Neural cell (in vitro differentiated cells): ENCODE results near the gene NUPR2. TPM values are rescaled to one million over a fixed set of nuclear protein-coding genes. Genes with fewer than 3 reads are reported as not detected.
"Not testable (repeated sequence)": the region's sequence is repeated elsewhere in the genome, so short reads cannot be mapped to it uniquely, and the experiment has no call there.

Experiments used
- H2AFZ ChIP-seq: fragments of 200-600, 300-800 bp; sonication (generic), shearing (Covaris generic); 2 replicates; pipeline ENCODE4 v1.6.0; 2014; ENCODE audit warnings: low read depth, mild to moderate bottlenecking, antibody characterized with exemption, low read length, moderate library complexity
- H3F3A ChIP-seq: fragments of 200-600 bp; shearing (Covaris generic); 2 replicates; pipeline ENCODE4 v1.6.1; 2016; ENCODE audit warnings: mild to moderate bottlenecking, moderate library complexity, mixed read lengths, antibody characterized with exemption, low read length; ENCODE audit not compliant: insufficient read depth, poor library complexity, severe bottlenecking
- H3K27ac ChIP-seq: fragments of 200-600, 300-800 bp; sonication (generic), shearing (Covaris generic); 2 replicates; pipeline ENCODE4 v1.5.1; 2014; ENCODE audit warnings: mild to moderate bottlenecking, low read length, moderate library complexity
- H3K27me3 ChIP-seq: fragments of 300-800, 200-600 bp; sonication (generic), shearing (Covaris generic); 2 replicates; pipeline ENCODE4 v1.6.0; 2014; ENCODE audit warnings: mild to moderate bottlenecking, low read depth, low read length, moderate library complexity; ENCODE audit not compliant: insufficient read depth
- H3K36me3 ChIP-seq: fragments of 300-800, 200-600 bp; sonication (generic), shearing (Covaris generic); 2 replicates; pipeline ENCODE4 v1.5.1; 2014; ENCODE audit warnings: mild to moderate bottlenecking, antibody characterized with exemption, low read length, moderate library complexity; ENCODE audit not compliant: insufficient read depth
- H3K4me2 ChIP-seq: fragments of 300-800, 200-600 bp; sonication (generic), shearing (Covaris generic); 2 replicates; pipeline ENCODE4 v1.6.0; 2014; ENCODE audit warnings: mild to moderate bottlenecking, low read length
- H3K4me3 ChIP-seq: fragments of 300-800, 200-600 bp; sonication (generic), shearing (Covaris generic); 2 replicates; pipeline ENCODE4 v1.5.1; 2014; ENCODE audit warnings: mild to moderate bottlenecking, low read length, moderate library complexity
- H3K79me2 ChIP-seq: fragments of 200-600 bp; shearing (Covaris generic); replicated peaks from 2 replicates; pipeline ENCODE4 v1.6.0; 2014; ENCODE audit warnings: mild to moderate bottlenecking, low read length, moderate library complexity; ENCODE audit not compliant: insufficient read depth
- H3K9ac ChIP-seq: fragments of 300-800, 200-600 bp; sonication (generic), shearing (Covaris generic); 2 replicates; pipeline ENCODE4 v1.6.1; 2016; ENCODE audit warnings: mild to moderate bottlenecking, low read length, mixed read lengths
- H3K9me2 ChIP-seq: fragments of 200-600 bp; shearing (Covaris generic); 2 replicates; pipeline ENCODE4 v1.6.1; 2016; ENCODE audit warnings: mild to moderate bottlenecking, low read length, mixed read lengths; ENCODE audit not compliant: insufficient read depth
- H3K9me3 ChIP-seq: fragments of 200-600, 300-800 bp; sonication (generic), shearing (Covaris generic); 2 replicates; pipeline ENCODE4 v1.6.1; 2016; ENCODE audit warnings: mild to moderate bottlenecking, mixed run types, low read length, moderate library complexity, mixed read lengths
- H4K20me1 ChIP-seq: fragments of 200-600 bp; shearing (Covaris generic); 2 replicates; pipeline ENCODE4 v1.6.1; 2016; ENCODE audit warnings: mild to moderate bottlenecking, mixed run types; ENCODE audit not compliant: insufficient read depth
- EP300 ChIP-seq: fragments of 450-650 bp; conservative IDR thresholded peaks from 2 replicates; pipeline ENCODE4 v1.6.1; 2014; ENCODE audit warnings: antibody characterized with exemption, mild to moderate bottlenecking, moderate library complexity; ENCODE audit not compliant: poor library complexity, severe bottlenecking
- EZH2 ChIP-seq: fragments of 200-600, 300-800 bp; shearing (Covaris generic), sonication (generic); IDR thresholded peaks from 2 replicates; pipeline ENCODE4 v1.6.1; 2014; ENCODE audit warnings: antibody characterized with exemption, low read length, borderline replicate concordance, mild to moderate bottlenecking; ENCODE audit not compliant: insufficient read depth, poor library complexity, severe bottlenecking
- MXI1 ChIP-seq: fragments of 450-650 bp; conservative IDR thresholded peaks from 2 replicates; pipeline ENCODE4 v1.6.1; 2014; ENCODE audit warnings: antibody characterized with exemption, mild to moderate bottlenecking; ENCODE audit not compliant: poor library complexity, severe bottlenecking
- POLR2AphosphoS5 ChIP-seq: IDR thresholded peaks from 2 replicates; pipeline ENCODE4 v1.6.1; 2012
- RAD21 ChIP-seq: fragments of 450-650 bp; conservative IDR thresholded peaks from 2 replicates; pipeline ENCODE4 v1.6.1; 2014; ENCODE audit warnings: antibody characterized with exemption, mild to moderate bottlenecking, moderate library complexity
- SMC3 ChIP-seq: fragments of 450-650 bp; conservative IDR thresholded peaks from 2 replicates; pipeline ENCODE4 v1.6.1; 2014; ENCODE audit warnings: antibody characterized with exemption, mild to moderate bottlenecking, moderate library complexity; ENCODE audit not compliant: poor library complexity
- TAF1 ChIP-seq: IDR thresholded peaks from 2 replicates; pipeline ENCODE4 v1.6.1; 2012; ENCODE audit warnings: low read depth
- polyA plus RNA-seq: library from polyadenylated mRNA; depleted of rRNA; stranded (reverse); fragments of >200 nt; gene quantifications from 2 replicates; pipeline ENCODE4 v1.2.3, GENCODE V29; 2014
- TF ChIP-seq, protein P1 (sequence below): fragments of 450-650 bp; IDR thresholded peaks from 2 replicates; pipeline ENCODE4 v1.5.1; 2014; ENCODE audit warnings: antibody characterized with exemption, mild to moderate bottlenecking, moderate library complexity; ENCODE audit not compliant: poor library complexity, severe bottlenecking
- TF ChIP-seq, protein P2 (sequence below): IDR thresholded peaks from 2 replicates; pipeline ENCODE4 v1.6.1; 2012; ENCODE audit warnings: borderline replicate concordance

NUPR2 gene
- polyA plus RNA-seq, 1 donor from 2014 or later, result not detected

DNA sequence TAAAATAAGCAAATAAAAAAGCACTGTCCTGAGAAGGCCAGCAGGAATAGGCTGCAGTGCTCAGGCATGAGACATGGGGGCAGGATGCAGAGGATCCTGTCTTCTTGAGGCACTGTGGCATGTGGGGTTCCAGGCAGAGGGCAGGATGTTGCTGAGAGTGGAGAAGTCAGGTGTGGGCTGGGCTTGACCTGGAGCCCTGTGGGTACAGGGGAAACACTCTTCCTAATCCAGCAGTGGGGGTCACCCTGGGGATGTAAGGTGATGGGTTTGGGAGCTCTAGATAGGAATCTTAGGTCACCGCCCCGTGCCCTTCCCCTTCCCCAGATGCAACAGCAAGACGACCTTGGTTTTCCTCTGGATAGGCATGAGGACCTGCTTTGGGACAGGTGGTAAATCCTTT is 38.5 kb downstream of the NUPR2 start:
- Histone ChIP-seq H4K20me1 (no peaks in the 10 kb centered on the region), H3K9ac (no peak overlapping the region), H3K27ac (no peak overlapping the region), H3F3A (no peaks in the 10 kb centered on the region), H3K9me3 (no peaks in the 10 kb centered on the region), H3K4me2 (no peak overlapping the region), H3K79me2 (no peaks in the 10 kb centered on the region), H3K27me3 (no peaks in the 10 kb centered on the region), H3K36me3 (no peaks in the 10 kb centered on the region), H3K4me3 (no peak overlapping the region), H3K9me2 (no peaks in the 10 kb centered on the region), H2AFZ (no peak overlapping the region)
- TF ChIP-seq SMC3, result no peak
- TF ChIP-seq EZH2, result no peak
- TF ChIP-seq POLR2AphosphoS5, result no peak
- TF ChIP-seq TAF1, result no peak
- TF ChIP-seq MXI1, result no peak
- no peak for TF ChIP-seq RAD21
- TF ChIP-seq, protein P1, sequence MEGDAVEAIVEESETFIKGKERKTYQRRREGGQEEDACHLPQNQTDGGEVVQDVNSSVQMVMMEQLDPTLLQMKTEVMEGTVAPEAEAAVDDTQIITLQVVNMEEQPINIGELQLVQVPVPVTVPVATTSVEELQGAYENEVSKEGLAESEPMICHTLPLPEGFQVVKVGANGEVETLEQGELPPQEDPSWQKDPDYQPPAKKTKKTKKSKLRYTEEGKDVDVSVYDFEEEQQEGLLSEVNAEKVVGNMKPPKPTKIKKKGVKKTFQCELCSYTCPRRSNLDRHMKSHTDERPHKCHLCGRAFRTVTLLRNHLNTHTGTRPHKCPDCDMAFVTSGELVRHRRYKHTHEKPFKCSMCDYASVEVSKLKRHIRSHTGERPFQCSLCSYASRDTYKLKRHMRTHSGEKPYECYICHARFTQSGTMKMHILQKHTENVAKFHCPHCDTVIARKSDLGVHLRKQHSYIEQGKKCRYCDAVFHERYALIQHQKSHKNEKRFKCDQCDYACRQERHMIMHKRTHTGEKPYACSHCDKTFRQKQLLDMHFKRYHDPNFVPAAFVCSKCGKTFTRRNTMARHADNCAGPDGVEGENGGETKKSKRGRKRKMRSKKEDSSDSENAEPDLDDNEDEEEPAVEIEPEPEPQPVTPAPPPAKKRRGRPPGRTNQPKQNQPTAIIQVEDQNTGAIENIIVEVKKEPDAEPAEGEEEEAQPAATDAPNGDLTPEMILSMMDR, result no peak
- TF ChIP-seq, protein P2, sequence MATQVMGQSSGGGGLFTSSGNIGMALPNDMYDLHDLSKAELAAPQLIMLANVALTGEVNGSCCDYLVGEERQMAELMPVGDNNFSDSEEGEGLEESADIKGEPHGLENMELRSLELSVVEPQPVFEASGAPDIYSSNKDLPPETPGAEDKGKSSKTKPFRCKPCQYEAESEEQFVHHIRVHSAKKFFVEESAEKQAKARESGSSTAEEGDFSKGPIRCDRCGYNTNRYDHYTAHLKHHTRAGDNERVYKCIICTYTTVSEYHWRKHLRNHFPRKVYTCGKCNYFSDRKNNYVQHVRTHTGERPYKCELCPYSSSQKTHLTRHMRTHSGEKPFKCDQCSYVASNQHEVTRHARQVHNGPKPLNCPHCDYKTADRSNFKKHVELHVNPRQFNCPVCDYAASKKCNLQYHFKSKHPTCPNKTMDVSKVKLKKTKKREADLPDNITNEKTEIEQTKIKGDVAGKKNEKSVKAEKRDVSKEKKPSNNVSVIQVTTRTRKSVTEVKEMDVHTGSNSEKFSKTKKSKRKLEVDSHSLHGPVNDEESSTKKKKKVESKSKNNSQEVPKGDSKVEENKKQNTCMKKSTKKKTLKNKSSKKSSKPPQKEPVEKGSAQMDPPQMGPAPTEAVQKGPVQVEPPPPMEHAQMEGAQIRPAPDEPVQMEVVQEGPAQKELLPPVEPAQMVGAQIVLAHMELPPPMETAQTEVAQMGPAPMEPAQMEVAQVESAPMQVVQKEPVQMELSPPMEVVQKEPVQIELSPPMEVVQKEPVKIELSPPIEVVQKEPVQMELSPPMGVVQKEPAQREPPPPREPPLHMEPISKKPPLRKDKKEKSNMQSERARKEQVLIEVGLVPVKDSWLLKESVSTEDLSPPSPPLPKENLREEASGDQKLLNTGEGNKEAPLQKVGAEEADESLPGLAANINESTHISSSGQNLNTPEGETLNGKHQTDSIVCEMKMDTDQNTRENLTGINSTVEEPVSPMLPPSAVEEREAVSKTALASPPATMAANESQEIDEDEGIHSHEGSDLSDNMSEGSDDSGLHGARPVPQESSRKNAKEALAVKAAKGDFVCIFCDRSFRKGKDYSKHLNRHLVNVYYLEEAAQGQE, result no peak
- no peak for TF ChIP-seq EP300

DNA sequence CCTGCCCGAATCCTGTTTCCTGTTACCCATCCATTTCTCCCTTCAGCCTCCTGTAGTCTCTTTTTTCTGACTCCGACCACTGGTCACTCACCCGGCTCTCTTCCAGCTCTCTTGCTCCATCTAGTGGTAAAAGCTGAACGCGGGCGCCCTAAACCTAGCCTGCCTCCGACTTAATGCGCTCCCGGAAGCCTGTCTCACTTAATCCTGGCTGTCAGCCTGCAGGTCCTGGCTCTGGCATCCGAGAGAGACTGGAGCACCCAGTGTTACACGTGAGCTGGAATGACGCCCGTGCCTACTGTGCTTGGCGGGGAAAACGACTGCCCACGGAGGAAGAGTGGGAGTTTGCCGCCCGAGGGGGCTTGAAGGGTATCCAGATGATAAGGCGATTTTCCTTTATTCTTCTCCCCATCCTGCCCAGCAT is 41.8 kb downstream of the NUPR2 start:
- no peaks in the 10 kb centered on the region for H3K9me3 ChIP-seq
- H3K9me2 ChIP-seq, result no peaks in the 10 kb centered on the region
- no peaks in the 10 kb centered on the region for H3F3A ChIP-seq
- H3K4me2 ChIP-seq, result no peak overlapping the region
- no peak overlapping the region for H2AFZ ChIP-seq
- no peak overlapping the region for H3K9ac ChIP-seq
- H3K79me2 ChIP-seq, result no peaks in the 10 kb centered on the region
- H3K36me3 ChIP-seq, result no peaks in the 10 kb centered on the region
- no peak overlapping the region for H3K4me3 ChIP-seq
- H3K27ac ChIP-seq, result no peak overlapping the region
- no peaks in the 10 kb centered on the region for H3K27me3 ChIP-seq
- TF ChIP-seq, protein P2, result no peak
- no peak for TF ChIP-seq EZH2
- TF ChIP-seq MXI1, result no peak
- TF ChIP-seq EP300, result no peak
- no peak for TF ChIP-seq POLR2AphosphoS5
- TF ChIP-seq RAD21, result peak; percentile 73
- TF ChIP-seq SMC3, result peak; percentile 80
- no peak for TF ChIP-seq TAF1
- TF ChIP-seq, protein P1, result peak; percentile 81
- H4K20me1 ChIP-seq, result no peaks in the 10 kb centered on the region

DNA sequence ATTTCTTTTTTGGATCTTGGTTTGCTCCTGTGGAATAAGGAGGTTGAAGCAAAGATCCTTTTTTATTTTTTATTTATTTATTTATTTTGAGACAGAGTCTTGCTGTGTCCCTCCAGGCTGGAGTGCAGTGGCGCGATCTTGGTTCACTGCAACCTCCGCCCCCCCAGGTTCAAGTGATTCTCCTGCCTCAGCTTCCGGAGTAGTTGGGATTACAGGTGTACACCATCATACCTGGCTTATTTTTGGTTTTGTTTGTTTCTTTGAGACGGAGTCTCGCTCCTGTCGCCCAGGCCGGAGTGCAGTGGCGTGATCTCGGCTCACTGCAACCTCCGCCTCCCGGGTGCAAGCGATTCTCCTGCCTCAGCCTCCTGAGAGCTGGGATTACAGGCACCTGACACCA is 49.8 kb downstream of the NUPR2 start:
- H3K9me2 ChIP-seq, H3K27me3 ChIP-seq, H3K79me2 ChIP-seq, H3K36me3 ChIP-seq, H3K4me3 ChIP-seq, H3K27ac ChIP-seq, H3F3A ChIP-seq, H3K9me3 ChIP-seq, H2AFZ ChIP-seq, H4K20me1 ChIP-seq, H3K9ac ChIP-seq, H3K4me2 ChIP-seq: not testable (repeated sequence)
